HepG2 (cell line): ENCODE results near the gene SLC22A12. TPM values are rescaled to one million over a fixed set of nuclear protein-coding genes. Genes with fewer than 3 reads are reported as not detected.

ENCODE experiments used
- KAT8 ChIP-seq: IDR thresholded peaks from 2 replicates; pipeline ENCODE4 v1.6.1; 2016; ENCODE audit warnings: missing genetic modification reagents, missing compliant biosample characterization
- PCBP1 ChIP-seq: fragments of 200-400 bp; formaldehyde crosslinking; IDR thresholded peaks from 2 replicates; pipeline ENCODE4 v1.6.1; 2017; ENCODE audit warnings: mild to moderate bottlenecking, low read depth, low read length, borderline replicate concordance
- SIX4 ChIP-seq: sonication (generic); formaldehyde crosslinking; IDR thresholded peaks from 2 replicates; pipeline ENCODE4 v1.4.0; 2020; ENCODE audit warnings: missing genetic modification reagents
- ZNF12 ChIP-seq: sonication (generic); formaldehyde crosslinking; IDR thresholded peaks from 2 replicates; pipeline ENCODE4 v1.5.0; 2020; ENCODE audit warnings: missing genetic modification reagents
- ZNF547 ChIP-seq: sonication (generic); formaldehyde crosslinking; IDR thresholded peaks from 2 replicates; pipeline ENCODE4 v1.5.1; 2020; ENCODE audit warnings: mild to moderate bottlenecking, missing genetic modification reagents
- polyA plus RNA-seq, 8 experiments: library from polyadenylated mRNA; depleted of rRNA in 3 of 8; stranded (reverse) in 7 of 8; unstranded in 1 of 8; fragments of >200 nt; fragmentation: Illumina TruSeq in 4 of 8; extraction: Trizol in 4 of 8; gene quantifications; 2 replicates each; pipeline versions ENCODE4 v1.2.1 to v1.2.3, GENCODE V29; 2011 to 2016; ENCODE audit warnings: low read depth in 4 of 8, missing spikeins in 1 of 8, mixed read lengths in 1 of 8; ENCODE audit not compliant: insufficient read depth in 1 of 8
- total RNA-seq, 5 experiments: library from RNA; depleted of rRNA; stranded (reverse); fragments of >200 nt; fragmentation: Illumina TruSeq; extraction: Trizol; gene quantifications; 2 replicates each; pipeline ENCODE4 v1.2.3, GENCODE V29; 2016; ENCODE audit warnings: low read depth in 1 of 5
- TF ChIP-seq, protein P1 (sequence below): sonication (generic); formaldehyde crosslinking; IDR thresholded peaks from 2 replicates; pipeline ENCODE4 v1.4.0; 2020; ENCODE audit warnings: missing genetic modification reagents
- TF ChIP-seq, protein P2 (sequence below): sonication (generic); formaldehyde crosslinking; IDR thresholded peaks from 2 replicates; pipeline ENCODE4 v1.4.0; 2020; ENCODE audit warnings: mild to moderate bottlenecking, missing genetic modification reagents
- TF ChIP-seq, protein P3 (sequence below): sonication (generic); formaldehyde crosslinking; IDR thresholded peaks from 2 replicates; pipeline ENCODE4 v1.4.0; 2020; ENCODE audit warnings: missing genetic modification reagents, borderline replicate concordance
- TF ChIP-seq, protein P4 (sequence below): sonication (generic); formaldehyde crosslinking; IDR thresholded peaks from 2 replicates; pipeline ENCODE4 v1.5.1; 2020; ENCODE audit warnings: mild to moderate bottlenecking, missing genetic modification reagents, borderline replicate concordance
- TF ChIP-seq, protein P5 (sequence below): sonication (generic); formaldehyde crosslinking; conservative IDR thresholded peaks from 2 replicates; pipeline ENCODE4 v1.4.0; 2020; ENCODE audit warnings: missing genetic modification reagents
- TF ChIP-seq, protein P6 (sequence below): IDR thresholded peaks from 2 replicates; pipeline ENCODE4 v1.6.1; 2016; ENCODE audit warnings: missing compliant biosample characterization, missing genetic modification reagents, borderline replicate concordance
- TF ChIP-seq, protein P7 (sequence below): IDR thresholded peaks from 2 replicates; pipeline ENCODE4 v1.6.1; 2016; ENCODE audit warnings: missing genetic modification reagents, missing compliant biosample characterization

The SLC22A12 gene
- total and polyA plus RNA-seq, 2 of the 13 experiments (the other 11 are each of a cell fraction or from before 2014, with no cell fraction given): not detected

DNA sequence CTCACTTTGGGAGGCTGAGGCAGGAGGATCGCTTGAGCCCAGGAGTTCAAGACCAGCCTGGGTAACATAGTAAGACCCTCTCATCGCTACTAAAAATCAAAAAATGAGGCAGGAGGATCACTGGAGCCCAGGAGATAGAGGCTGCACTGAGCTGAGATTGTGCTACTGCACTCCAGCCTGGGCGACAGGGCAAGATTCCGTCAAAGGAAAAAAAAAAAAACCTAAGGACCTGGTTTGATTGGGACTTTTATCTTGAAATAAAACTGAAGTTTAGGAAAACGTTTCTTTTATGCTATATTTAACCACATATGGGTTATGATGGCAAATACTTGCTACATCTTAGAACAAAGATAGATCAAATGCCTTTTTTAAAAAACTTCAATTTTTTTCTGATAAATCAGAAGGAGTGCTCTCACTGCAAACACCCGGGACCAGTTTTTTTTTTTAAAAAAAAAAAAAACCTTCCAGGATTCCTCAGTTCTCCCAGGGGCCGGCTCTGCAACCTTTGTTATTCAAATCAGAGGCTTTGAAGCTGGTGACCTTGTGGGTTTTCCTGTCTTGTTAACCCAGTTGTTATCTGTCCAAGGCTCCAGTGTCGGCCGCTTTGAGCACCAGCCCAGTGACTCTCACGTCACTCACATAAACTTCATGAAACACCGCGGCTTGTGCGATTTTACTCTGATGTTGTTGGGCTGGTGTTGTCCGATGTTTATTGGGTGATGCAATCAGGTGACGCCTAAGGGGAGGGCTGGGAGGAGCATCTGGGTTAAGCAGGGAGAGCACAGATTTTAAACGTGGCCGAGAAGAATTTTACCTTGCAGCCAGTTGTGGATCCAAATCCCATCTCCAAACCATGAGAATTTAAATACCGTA lies 24.7 kb upstream of the SLC22A12 start (continued):
- TF ChIP-seq, protein P1, sequence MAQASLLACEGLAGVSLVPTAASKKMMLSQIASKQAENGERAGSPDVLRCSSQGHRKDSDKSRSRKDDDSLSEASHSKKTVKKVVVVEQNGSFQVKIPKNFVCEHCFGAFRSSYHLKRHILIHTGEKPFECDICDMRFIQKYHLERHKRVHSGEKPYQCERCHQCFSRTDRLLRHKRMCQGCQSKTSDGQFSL: no peak
- TF ChIP-seq, protein P2, sequence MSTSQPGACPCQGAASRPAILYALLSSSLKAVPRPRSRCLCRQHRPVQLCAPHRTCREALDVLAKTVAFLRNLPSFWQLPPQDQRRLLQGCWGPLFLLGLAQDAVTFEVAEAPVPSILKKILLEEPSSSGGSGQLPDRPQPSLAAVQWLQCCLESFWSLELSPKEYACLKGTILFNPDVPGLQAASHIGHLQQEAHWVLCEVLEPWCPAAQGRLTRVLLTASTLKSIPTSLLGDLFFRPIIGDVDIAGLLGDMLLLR: no peak
- TF ChIP-seq ZNF547 (CRISPR knock-in tag) (0 out of 2 replicates have a peak, but pooled peaks have one; percentile 32), SIX4 (CRISPR knock-in tag) (0 out of 2 replicates have a peak, but pooled peaks have one; percentile 39), PCBP1 (no peak), ZNF12 (CRISPR knock-in tag) (no peak), KAT8 (peak; percentile 64)
- TF ChIP-seq, protein P3, sequence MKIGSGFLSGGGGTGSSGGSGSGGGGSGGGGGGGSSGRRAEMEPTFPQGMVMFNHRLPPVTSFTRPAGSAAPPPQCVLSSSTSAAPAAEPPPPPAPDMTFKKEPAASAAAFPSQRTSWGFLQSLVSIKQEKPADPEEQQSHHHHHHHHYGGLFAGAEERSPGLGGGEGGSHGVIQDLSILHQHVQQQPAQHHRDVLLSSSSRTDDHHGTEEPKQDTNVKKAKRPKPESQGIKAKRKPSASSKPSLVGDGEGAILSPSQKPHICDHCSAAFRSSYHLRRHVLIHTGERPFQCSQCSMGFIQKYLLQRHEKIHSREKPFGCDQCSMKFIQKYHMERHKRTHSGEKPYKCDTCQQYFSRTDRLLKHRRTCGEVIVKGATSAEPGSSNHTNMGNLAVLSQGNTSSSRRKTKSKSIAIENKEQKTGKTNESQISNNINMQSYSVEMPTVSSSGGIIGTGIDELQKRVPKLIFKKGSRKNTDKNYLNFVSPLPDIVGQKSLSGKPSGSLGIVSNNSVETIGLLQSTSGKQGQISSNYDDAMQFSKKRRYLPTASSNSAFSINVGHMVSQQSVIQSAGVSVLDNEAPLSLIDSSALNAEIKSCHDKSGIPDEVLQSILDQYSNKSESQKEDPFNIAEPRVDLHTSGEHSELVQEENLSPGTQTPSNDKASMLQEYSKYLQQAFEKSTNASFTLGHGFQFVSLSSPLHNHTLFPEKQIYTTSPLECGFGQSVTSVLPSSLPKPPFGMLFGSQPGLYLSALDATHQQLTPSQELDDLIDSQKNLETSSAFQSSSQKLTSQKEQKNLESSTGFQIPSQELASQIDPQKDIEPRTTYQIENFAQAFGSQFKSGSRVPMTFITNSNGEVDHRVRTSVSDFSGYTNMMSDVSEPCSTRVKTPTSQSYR: peak; percentile 35; the same call in 1 of the 2 replicates
- TF ChIP-seq, protein P4, sequence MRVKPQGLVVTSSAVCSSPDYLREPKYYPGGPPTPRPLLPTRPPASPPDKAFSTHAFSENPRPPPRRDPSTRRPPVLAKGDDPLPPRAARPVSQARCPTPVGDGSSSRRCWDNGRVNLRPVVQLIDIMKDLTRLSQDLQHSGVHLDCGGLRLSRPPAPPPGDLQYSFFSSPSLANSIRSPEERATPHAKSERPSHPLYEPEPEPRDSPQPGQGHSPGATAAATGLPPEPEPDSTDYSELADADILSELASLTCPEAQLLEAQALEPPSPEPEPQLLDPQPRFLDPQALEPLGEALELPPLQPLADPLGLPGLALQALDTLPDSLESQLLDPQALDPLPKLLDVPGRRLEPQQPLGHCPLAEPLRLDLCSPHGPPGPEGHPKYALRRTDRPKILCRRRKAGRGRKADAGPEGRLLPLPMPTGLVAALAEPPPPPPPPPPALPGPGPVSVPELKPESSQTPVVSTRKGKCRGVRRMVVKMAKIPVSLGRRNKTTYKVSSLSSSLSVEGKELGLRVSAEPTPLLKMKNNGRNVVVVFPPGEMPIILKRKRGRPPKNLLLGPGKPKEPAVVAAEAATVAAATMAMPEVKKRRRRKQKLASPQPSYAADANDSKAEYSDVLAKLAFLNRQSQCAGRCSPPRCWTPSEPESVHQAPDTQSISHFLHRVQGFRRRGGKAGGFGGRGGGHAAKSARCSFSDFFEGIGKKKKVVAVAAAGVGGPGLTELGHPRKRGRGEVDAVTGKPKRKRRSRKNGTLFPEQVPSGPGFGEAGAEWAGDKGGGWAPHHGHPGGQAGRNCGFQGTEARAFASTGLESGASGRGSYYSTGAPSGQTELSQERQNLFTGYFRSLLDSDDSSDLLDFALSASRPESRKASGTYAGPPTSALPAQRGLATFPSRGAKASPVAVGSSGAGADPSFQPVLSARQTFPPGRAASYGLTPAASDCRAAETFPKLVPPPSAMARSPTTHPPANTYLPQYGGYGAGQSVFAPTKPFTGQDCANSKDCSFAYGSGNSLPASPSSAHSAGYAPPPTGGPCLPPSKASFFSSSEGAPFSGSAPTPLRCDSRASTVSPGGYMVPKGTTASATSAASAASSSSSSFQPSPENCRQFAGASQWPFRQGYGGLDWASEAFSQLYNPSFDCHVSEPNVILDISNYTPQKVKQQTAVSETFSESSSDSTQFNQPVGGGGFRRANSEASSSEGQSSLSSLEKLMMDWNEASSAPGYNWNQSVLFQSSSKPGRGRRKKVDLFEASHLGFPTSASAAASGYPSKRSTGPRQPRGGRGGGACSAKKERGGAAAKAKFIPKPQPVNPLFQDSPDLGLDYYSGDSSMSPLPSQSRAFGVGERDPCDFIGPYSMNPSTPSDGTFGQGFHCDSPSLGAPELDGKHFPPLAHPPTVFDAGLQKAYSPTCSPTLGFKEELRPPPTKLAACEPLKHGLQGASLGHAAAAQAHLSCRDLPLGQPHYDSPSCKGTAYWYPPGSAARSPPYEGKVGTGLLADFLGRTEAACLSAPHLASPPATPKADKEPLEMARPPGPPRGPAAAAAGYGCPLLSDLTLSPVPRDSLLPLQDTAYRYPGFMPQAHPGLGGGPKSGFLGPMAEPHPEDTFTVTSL (CRISPR knock-in tag): no peak; the same call in 1 of the 2 replicates
- TF ChIP-seq, protein P5, sequence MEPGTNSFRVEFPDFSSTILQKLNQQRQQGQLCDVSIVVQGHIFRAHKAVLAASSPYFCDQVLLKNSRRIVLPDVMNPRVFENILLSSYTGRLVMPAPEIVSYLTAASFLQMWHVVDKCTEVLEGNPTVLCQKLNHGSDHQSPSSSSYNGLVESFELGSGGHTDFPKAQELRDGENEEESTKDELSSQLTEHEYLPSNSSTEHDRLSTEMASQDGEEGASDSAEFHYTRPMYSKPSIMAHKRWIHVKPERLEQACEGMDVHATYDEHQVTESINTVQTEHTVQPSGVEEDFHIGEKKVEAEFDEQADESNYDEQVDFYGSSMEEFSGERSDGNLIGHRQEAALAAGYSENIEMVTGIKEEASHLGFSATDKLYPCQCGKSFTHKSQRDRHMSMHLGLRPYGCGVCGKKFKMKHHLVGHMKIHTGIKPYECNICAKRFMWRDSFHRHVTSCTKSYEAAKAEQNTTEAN (CRISPR knock-in tag): no peak
- TF ChIP-seq, protein P6, sequence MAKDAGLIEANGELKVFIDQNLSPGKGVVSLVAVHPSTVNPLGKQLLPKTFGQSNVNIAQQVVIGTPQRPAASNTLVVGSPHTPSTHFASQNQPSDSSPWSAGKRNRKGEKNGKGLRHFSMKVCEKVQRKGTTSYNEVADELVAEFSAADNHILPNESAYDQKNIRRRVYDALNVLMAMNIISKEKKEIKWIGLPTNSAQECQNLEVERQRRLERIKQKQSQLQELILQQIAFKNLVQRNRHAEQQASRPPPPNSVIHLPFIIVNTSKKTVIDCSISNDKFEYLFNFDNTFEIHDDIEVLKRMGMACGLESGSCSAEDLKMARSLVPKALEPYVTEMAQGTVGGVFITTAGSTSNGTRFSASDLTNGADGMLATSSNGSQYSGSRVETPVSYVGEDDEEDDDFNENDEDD (CRISPR knock-in tag): no peak
- TF ChIP-seq, protein P7, sequence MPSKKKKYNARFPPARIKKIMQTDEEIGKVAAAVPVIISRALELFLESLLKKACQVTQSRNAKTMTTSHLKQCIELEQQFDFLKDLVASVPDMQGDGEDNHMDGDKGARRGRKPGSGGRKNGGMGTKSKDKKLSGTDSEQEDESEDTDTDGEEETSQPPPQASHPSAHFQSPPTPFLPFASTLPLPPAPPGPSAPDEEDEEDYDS (CRISPR knock-in tag): peak; percentile 35; the same call in 1 of the 2 replicates
